22Rv1 (cell line): ENCODE results near the gene ZFP36.

ENCODE experiments used
- CTCF ChIP-seq: fragments of 450-650 bp; IDR thresholded peaks from 2 replicates; pipeline ENCODE4 v1.5.1; 2017; ENCODE audit warnings: mild to moderate bottlenecking
- ZFX ChIP-seq: fragments of 450-650 bp; IDR thresholded peaks from 2 replicates; pipeline ENCODE4 v1.6.1; 2017; ENCODE audit warnings: antibody characterized with exemption, borderline replicate concordance

GRCh38 chr19:39423258-39424086, 16.8 kb downstream of the ZFP36 start:
- TF ChIP-seq CTCF (no peak), ZFX (no peak)
